Astrocyte of the hippocampus (primary cell): Measurements from ENCODE around the gene PLCB4.

Experiments used
- DNase-seq: peaks from one replicate; pipeline ENCODE4 v3.0.0; 2011; ENCODE audit warnings: low read depth, low spot score

The PLCB4 gene

DNA sequence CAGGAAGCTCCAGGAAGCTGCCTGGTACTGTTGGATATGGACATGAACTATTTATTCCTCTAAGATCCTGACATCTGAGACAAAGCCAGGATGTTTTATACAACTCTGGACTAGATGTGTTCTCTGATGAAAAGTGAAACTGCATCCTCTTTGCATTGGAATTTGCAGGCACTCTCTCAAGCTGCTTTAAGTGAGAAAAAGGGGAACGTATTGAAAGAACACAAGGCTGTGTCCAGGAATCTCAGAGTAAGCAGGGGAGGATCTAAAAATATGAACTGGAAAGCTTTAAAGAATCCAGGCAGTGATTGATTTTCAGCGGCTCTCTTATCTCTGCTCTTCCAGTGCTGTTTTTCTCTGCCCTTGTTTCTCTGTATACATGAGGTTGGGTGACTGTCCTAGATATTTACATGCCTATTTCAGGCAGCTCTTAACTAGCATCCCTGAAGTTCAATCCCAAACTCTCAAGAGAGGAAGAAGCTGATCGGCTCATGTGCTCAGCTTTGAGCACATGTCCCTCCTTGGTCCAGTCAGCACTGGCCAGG, 193.8 kb downstream of the PLCB4 start:
- DNase-seq = no peak

DNA sequence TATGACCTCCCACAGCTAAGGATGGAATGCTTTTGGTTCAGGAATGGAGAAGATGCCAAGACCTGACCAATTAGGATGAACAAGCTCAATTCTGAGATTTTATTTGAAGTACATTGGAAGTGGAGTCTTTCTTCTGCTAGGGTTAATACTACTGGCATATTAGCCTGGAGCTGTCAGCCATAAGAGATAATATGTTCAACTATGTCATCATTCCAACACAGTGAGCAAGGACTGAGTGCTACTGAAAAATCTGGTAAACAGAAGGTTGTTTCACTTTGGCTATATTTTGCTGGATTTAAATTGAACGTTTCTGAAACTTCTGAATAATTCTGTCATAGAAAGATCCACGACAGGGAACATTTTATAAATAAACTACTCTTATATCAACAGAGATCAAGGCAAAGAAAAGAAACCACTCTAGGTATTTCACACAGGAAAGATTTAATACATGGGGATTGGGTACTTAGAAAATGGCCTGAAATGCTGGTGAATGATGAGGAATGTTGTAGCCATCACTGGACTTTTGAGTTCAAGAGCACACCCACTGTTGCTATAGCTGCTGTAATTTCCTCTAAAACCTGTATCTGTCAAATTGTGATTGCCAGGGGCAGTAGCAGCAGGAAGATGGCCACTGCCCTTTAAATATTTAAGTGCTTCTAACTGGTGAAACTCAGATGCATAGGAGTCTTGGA, 200.5 kb downstream of the PLCB4 start:
- DNase-seq = no peak

DNA sequence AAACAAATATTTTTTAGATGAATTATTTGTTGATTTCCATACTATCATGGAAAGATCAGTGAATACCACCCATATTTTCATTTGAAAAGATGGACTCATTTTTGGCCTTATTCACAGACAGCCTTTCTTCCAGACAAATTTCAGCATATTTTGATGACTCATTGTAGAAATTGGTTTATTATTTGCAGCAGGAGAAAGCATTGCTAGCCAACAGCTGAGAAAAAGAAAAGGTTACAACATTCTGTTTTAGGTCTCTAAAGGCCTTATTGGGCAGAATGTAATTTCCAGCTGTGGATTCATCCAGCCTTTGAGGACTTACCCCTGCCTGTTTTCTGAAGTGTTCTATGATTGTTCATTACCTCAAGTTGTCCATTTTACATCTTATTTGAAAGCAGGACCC, 201.9 kb downstream of the PLCB4 start:
- peak; percentile 24 for DNase-seq

DNA sequence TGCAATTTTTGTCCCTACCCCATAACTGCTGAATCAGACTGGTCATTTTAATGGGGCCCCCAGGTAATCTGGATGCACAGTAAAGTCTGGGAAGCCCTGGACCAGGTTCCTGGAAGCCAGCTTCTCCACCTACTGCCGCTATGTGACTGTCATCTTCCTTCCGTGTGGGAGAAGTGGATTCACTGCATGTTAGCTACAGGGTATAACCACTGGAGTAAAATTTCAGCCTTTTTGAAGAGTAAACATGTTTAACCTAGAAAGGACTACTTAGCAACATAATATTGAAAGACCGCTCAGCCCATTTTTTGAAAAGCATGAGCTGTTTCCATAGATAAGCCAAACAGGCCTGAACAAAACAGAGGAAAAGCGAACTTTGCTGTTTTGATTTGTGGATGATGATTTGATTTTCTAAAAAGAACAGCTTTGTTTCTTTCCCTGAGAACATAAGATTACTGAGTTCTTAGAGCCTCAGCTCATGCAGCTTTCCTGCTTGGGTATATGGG, 208.1 kb downstream of the PLCB4 start:
- DNase-seq = no peak

DNA sequence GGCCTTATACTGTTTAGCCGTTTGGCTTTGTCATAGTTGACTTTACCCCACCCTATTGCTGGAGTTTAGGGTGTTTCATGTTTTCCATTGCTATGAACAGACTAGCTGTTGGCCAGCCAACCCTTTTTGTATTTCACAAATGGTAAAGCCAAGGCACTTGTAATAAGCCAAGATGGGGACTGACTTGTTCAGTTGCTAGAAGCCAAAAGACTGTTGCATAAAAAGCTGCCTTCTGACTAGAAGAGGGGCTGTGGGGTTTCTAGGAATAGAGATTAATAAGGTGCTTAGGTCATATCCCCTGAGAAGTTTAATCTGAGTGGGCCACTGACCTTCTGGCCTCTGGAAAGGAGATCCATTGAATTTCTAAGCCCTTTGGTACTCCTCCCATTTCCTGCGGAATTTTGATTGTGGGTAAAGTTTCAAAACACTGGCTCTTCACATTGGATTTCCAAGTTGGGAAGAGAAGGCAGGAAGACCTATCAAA, 211.1 kb downstream of the PLCB4 start:
- no peak for DNase-seq

DNA sequence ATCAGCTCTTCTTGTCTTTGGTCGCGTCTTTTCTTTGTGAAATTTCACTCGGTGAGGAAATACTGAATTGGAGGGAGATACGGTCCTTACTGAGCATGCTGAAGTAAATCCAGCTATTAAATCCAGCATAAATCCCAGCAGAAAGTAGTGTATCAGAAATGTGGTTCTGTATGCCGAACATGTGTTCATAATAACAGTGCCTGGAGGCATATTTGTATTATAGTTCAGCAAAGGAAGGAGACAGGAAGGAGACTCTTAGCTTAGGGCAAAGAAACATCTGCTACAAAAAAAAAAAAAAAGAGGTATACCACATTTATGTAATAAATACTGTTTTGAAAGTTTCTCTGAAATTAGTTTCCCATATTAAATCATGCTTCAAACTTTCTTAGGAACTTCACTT, 211.8 kb downstream of the PLCB4 start:
- no peak for DNase-seq

DNA sequence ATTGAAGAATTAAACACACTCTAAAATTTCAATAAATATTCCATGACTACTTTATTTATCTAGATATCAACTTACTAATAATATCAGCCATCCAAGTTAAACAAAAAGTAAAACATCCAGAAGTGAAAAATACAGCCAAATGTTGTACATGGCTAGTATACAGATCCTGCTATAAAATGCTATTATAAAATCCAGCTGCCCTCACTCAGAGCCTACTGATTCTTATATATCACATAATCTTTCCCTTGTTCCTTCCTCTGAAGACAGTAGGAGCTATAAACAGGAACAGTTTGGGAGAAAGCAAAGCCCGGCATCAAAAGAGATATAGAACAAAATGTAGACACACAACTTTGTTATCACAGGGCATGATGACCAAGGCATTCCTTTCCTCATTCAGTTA, 212.9 kb downstream of the PLCB4 start:
- DNase-seq = no peak

DNA sequence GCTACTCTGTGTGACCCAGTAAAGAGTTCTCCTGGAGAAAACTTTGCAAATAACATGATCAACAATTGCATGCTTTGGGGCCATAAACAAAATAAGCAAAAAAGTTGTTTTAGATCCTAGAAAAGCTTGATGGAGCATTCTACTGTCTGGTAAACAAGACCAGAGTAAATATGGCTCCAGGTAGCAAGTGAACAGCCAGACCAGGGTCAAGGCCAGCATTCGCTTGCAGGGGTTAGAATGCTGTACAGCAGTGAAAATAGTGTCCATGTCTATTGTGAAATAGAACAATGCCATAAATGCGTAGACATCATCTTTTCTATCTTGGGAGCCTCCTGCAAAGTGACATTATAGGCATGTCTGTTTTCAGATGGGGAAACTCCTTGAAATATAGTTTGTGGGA, 216.7 kb downstream of the PLCB4 start:
- no peak for DNase-seq

DNA sequence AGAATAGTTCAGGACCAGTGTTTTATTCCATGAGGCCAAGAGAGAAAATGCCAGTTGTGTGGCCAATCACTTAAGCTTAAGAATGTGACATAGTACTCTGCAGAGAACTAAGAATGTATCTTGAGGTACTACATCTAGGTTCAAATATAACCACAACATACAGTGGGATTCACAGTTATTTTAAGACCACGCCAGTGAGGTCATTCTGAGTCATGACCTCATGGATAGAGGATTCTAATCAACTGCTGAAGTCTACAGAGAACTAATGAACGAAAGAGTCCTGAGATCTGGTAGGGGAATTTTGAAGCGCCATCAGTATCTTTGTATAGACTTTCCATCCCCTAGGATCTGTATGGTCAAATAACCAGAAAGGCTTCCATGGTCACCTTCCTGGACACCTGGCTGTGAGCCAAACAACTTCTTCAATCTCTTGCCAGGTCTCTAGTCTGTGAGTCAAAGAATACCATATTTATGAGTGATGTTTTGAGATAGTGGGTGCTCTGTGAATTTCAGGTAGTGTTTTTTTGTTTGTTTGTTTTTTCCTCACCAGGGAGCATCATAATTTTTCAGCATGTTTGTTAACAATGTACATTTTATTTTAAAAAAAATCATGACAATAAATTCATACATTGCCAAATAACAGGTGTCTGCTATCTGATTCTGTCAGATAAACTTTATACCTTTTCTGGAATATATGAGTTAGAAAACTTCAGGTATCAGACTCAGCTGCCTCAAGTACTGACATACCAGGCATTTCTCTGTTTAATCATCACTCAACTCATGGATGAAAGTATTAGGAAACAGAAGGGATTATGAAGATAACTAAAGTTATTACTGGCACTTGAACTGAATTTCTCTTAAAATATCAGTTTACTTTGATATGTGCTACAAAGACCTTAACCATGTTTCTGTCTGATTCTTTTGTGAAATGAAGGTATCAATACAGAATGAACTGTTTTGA, 217.9 kb downstream of the PLCB4 start:
- peak; percentile 8 for DNase-seq

DNA sequence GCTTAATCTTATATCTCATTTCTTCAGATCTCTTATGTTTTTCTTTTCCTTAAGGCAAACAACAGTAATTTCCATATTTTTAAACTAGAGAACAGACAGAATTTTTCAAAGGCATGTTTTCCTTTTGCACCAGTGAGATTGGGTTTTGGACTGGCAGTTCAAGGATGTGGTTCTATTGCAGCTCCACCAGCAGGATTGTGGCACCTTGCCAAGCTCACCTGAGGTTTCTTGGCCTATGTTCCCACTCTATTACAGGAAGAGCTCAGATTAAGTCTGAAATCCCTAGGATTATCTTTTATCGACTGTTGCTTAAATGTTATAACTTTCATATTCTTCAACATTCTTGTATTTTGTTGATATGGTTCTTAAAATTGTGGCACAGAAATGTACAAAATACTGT, 218.9 kb downstream of the PLCB4 start:
- no peak for DNase-seq

DNA sequence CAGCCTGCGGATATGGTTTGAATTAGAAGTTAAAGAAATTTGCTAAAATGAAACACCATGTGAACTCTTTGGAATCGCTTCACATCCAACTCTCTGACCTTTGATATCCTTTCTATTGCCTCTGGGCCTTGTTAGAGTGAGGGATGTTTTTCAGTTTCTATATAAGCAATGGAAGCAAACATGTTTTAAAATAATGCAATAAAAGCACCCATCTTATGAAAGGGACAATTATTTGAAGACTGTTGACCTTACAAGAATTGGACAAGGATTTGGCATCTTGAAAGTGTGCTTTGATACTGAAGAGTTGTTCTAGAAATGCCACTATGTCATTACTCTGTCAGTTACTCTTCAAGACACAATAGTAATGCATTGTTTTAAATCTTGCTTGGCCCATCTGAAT, 221.4 kb downstream of the PLCB4 start:
- no peak for DNase-seq

DNA sequence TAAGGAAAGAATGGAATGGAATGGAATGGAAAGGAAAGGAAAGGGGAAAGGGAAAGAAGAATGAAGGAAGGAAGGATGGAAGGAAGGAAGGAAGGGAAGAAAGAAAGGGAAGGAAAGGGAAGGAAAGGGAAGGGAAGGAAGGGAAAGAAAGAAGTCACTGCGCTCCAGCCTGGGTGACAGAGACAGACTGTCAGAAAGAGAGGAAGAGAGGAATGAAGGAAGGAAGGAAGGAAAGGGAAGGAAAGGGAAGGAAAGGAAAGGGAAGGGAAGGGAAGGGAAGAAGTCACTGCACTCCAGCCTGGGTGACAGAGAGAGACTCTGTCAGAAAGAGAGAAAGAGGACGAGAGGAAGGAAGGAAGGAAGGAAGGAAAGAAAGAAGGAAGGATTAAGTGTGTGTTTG, 224.3 kb downstream of the PLCB4 start:
- no peak for DNase-seq

DNA sequence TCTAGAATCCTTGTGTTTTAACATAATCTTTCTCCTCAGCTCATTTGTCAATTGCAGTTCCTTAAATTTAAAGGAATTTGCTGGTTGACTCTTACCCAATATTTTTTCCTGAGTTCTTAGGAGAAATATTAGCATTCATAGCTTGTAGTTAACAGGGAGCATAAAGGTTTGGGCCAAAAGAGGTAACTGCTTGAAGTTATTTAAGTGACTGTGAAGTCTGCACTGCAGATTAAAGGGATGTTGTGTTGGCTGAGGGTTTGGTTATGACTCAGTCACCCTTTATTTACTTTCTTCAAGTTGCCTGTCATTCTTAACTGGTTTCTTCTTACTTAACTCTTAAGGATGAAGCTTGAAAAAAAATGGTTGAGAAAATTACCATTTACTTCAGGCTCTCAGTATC, 225.2 kb downstream of the PLCB4 start:
- DNase-seq = peak; percentile 76

DNA sequence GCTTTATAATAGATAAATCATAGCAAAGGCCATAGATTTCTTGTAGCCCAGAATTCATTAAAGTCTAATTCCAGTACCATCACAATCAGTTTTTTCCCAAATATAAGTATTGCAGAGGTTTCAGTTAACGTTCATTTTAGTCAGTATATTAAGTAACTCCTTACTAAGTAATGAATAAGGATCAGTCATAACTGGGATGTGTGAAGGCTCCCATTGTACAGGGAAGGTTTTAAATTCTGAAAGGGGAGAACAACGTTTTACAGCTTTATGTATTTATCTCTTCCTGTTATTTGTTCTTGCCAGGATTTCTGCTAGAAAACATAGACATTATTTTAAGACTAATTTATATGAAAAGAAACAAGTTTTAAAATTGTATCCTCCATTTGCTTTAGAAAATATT, 230.0 kb downstream of the PLCB4 start:
- DNase-seq = no peak

DNA sequence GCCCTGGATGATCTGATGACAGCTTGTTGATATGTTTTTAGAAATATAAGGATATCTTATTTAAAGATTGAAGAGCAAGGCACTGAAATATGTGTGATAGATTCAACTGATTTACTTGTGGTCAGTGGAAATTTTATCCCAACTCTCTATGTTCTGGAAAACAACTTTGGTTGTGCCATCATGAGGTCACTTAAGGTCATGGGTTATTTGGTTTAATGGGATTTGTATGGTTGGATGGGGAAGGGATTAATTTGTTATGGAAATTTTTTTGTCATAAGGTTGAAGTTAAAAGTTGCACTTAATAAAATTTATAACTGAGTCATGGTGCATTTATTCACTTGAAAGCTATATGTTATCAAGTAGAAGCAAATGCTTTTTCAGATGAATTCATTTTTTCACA, 231.2 kb downstream of the PLCB4 start:
- DNase-seq = no peak

DNA sequence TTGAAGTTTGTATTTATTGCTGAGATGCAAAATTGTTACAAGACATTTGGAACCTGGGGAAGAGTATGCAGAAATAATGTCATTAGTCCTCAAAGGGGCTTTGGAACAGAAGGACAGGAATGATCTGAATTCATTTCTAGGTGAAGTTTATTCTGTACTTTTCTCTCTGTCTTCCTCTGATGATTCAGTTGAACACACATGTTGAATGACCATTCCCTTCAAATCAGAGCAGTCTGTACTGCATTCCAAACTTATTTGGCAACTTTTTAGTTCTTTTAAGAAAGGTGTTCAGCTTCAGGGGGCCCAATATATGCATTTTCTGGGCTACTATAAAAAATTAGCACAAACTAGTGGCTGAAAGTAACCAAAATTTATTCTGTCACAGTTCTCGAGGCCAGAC, 231.6 kb downstream of the PLCB4 start:
- no peak for DNase-seq

DNA sequence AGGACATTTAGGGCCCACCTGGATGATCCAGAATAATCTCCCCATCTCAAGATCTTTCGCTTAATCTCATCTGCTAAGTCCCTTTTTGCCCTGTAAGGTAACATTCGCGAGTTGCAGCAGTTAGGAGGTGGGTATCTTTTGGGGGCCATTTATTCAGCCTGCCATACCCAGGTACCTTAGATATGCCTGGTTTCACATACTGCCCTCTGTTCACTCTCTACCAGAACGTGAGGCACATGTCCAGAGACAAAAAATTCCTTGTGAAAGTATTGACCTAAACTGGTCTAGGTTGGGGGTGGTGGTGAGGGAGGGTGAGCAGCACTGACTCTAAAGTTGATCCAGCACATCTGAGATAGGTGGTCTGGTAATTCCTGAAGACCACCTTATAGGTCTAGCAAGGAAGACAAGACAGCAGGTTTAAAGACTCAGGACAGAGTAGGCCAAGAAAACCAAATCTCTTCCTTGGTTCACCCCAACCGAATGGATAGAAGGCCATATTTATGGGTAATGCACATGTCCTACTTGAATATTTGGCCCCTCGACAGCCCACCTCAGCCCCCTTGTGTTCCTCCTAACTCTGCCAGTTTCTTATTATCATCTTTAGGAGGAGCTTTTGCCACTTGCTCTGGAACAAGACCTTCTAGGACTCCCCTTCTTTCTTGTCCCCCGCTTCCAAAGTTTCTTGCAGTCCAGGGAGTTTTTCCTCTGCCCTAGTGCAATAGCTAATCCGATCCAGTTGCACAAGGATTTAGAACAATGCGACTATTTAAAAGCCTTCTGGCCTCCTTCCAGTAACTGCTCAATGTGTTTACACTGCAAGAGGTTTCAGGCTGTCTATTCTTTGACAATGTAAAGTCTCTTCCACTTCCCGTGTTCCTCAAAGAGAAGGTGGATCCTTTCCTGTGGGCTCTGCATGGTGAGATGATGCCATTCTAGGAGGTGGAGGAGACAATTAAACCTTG, 232.5 kb downstream of the PLCB4 start:
- peak; percentile 61 for DNase-seq

DNA sequence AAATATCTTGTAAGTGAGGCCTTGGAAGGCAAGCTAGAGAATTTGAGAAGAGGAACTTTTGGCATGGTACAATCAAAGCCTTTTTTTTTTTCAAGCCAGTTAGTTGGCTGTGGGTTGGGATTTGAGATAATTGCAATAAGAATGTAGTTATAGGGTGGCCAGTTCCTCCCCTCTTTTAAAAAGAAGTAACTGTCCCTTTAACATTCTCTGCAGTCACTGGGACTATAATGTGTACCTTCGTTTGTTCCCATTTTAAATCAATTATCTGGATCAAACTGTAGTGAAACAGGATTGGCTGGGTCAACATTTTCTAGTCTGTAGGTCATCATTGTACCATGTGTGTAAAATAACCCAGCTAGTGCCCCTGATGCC, 233.2 kb downstream of the PLCB4 start:
- DNase-seq = no peak

DNA sequence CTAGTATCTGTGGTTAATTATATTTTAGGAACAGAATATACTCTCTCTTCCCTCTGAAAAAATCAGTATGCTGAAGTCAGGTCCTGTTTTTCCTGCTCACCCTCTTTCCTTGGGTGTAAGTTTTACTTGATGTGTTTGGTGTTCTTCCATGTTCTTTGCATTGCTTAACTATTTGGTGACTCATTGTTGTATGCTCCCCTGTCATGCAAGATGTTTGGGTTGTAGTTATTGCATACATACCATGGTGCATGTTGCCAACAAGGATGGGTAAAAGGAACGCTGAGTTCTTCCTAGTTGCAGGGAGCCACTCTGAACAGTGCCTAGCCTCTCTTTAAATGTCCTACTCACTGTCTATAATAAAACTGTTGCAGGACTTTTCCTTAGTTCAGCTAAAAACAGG, 237.6 kb downstream of the PLCB4 start:
- DNase-seq = no peak

DNA sequence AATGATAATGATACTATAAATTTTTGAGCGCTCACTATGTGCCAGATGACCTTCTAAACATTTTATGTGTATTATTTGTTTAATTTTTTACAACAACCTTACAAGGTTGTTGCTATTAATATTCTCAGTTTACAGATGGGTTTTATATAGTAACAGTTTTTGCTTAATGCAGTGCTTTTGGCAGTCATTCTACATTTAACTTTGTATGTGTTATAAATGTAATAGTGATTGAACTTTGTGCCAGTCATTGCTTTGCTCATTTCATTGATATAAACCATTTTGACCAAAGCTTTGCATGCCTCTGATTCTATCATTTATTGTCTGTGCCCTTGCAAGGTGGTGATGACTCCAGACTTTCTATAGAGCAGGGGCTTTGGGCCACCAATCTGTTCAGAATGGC, 239.2 kb downstream of the PLCB4 start:
- DNase-seq = no peak

DNA sequence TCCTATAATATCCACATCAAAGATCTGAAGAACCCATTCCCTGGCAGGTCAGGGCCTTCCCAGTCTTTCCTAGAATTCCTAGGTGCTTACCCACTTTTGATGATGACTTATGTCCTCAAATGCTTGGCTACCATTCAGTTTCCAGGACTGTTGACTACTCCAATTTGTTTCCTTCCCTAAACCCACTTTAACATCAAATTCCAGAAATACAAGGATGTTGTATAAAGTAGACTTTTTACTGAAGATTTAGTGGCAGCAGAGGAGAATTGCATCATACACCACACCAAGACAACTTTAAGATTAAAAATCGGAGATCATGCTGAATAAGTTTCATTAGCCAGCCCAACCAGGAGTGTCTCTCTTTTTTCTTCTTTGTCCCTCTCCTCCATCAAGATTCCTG, 242.2 kb downstream of the PLCB4 start:
- no peak for DNase-seq
